HEK293 (cell line): ENCODE data around the gene IMPDH1.
A peak's percentile ranks its signal among the peaks of the same experiment; 100 is the strongest.

Experiments
- CTCF ChIA-PET: fragments of 350-600 bp; formaldehyde crosslinking; extraction: SDS; loops from one replicate; lab custom pipeline; 2021; ENCODE audit warnings: antibody characterized with exemption; lab: Yijun Ruan, JAX
- POLR2A ChIA-PET: fragments of 300-600 bp; formaldehyde crosslinking; extraction: SDS; loops from one replicate; lab custom pipeline; 2020; ENCODE audit warnings: antibody characterized with exemption, inconsistent platforms; lab: Yijun Ruan, JAX
- H3K27ac ChIP-seq: fragments of 200-500 bp; sonication (Bioruptor generic); 2 replicates; pipeline ENCODE4 v1.5.1; 2014; ENCODE audit warnings: low read depth, low read length, control low read depth, inconsistent platforms; ENCODE audit errors: extremely low read depth
- H3K36me3 ChIP-seq, 2 experiments: fragments of 200-500 bp in 1 of 2; sonication (Bioruptor generic) in 1 of 2; 1 replicate in 1 of 2; 2 replicates in 1 of 2; pipeline ENCODE4 v1.5.1; 2014 to 2017; ENCODE audit warnings: inconsistent platforms in 2 of 2, low read length in 2 of 2; ENCODE audit not compliant: control insufficient read depth in 2 of 2, insufficient read depth in 1 of 2
- H3K4me1 ChIP-seq: fragments of 200-500 bp; sonication (Bioruptor generic); 2 replicates; pipeline ENCODE4 v1.5.1; 2014; ENCODE audit warnings: mild to moderate bottlenecking, low read length, inconsistent platforms; ENCODE audit not compliant: control insufficient read depth, insufficient read depth
- H3K4me3 ChIP-seq: 2 replicates; pipeline ENCODE4 v1.5.1; 2011; ENCODE audit warnings: low read depth, mild to moderate bottlenecking, control low read depth, low read length, moderate library complexity
- H3K9me3 ChIP-seq: fragments of 200-500 bp; sonication (Bioruptor generic); 2 replicates; pipeline ENCODE4 v1.5.1; 2014; ENCODE audit warnings: low read depth, low read length, inconsistent platforms; ENCODE audit not compliant: control insufficient read depth, insufficient read depth
- HIC1 ChIP-seq: fragments of 450-650 bp; formaldehyde crosslinking; IDR thresholded peaks from 2 replicates; pipeline ENCODE4 v1.5.1; 2016; ENCODE audit warnings: missing biosample characterization, missing genetic modification characterization
- MEIS1 ChIP-seq: sonication (generic); formaldehyde crosslinking; IDR thresholded peaks from 2 replicates; pipeline ENCODE4 v1.8.1; 2022; ENCODE audit warnings: missing genetic modification reagents, mild to moderate bottlenecking, borderline replicate concordance
- OSR2 ChIP-seq: fragments of 450-650 bp; formaldehyde crosslinking; IDR thresholded peaks from 2 replicates; pipeline ENCODE4 v1.5.1; 2016; ENCODE audit warnings: missing biosample characterization, missing genetic modification characterization
- PRDM1 ChIP-seq: fragments of 450-650 bp; formaldehyde crosslinking; IDR thresholded peaks from 2 replicates; pipeline ENCODE4; 2016; ENCODE audit warnings: missing biosample characterization, missing genetic modification characterization
- REPIN1 ChIP-seq: fragments of 450-650 bp; formaldehyde crosslinking; IDR thresholded peaks from 2 replicates; pipeline ENCODE4 v1.5.1; 2017; ENCODE audit warnings: missing biosample characterization, missing genetic modification characterization, low read depth
- REST ChIP-seq: fragments of 450-650 bp; formaldehyde crosslinking; IDR thresholded peaks from 2 replicates; pipeline ENCODE4 v1.5.1; 2016; ENCODE audit warnings: missing biosample characterization, missing genetic modification characterization
- SCRT2 ChIP-seq: fragments of 450-650 bp; formaldehyde crosslinking; IDR thresholded peaks from 2 replicates; pipeline ENCODE4 v1.5.1; 2016; ENCODE audit warnings: missing biosample characterization, missing genetic modification characterization
- ZBTB44 ChIP-seq: fragments of 450-650 bp; IDR thresholded peaks from 2 replicates; pipeline ENCODE4 v1.5.1; 2018; ENCODE audit warnings: missing biosample characterization, mild to moderate bottlenecking, missing genetic modification characterization
- ZNF148 ChIP-seq: fragments of 450-650 bp; formaldehyde crosslinking; IDR thresholded peaks from 2 replicates; pipeline ENCODE4 v1.5.0; 2017; ENCODE audit warnings: missing biosample characterization, missing genetic modification characterization, borderline replicate concordance
- ZNF214 ChIP-seq: fragments of 450-650 bp; formaldehyde crosslinking; IDR thresholded peaks from 2 replicates; pipeline ENCODE4 v1.5.1; 2017; ENCODE audit warnings: missing biosample characterization, mild to moderate bottlenecking, missing genetic modification characterization, borderline replicate concordance
- ZNF223 ChIP-seq: fragments of 450-650 bp; formaldehyde crosslinking; IDR thresholded peaks from 2 replicates; pipeline ENCODE4 v1.5.1; 2016; ENCODE audit warnings: missing biosample characterization, missing genetic modification characterization
- ZNF404 ChIP-seq: fragments of 450-650 bp; formaldehyde crosslinking; IDR thresholded peaks from 2 replicates; pipeline ENCODE4 v1.5.1; 2017; ENCODE audit warnings: missing biosample characterization, missing genetic modification characterization
- ZNF513 ChIP-seq: fragments of 450-650 bp; IDR thresholded peaks from 2 replicates; pipeline ENCODE4 v1.5.1; 2018; ENCODE audit warnings: missing biosample characterization, missing genetic modification characterization
- ZNF548 ChIP-seq: fragments of 450-650 bp; formaldehyde crosslinking; IDR thresholded peaks from 2 replicates; pipeline ENCODE4 v1.5.1; 2016; ENCODE audit warnings: missing biosample characterization, missing genetic modification characterization
- ZNF571 ChIP-seq: fragments of 450-650 bp; formaldehyde crosslinking; IDR thresholded peaks from 2 replicates; pipeline ENCODE4 v1.5.0; 2017; ENCODE audit warnings: missing biosample characterization, missing genetic modification characterization
- ZNF580 ChIP-seq: fragments of 450-650 bp; formaldehyde crosslinking; IDR thresholded peaks from 2 replicates; pipeline ENCODE4 v1.5.1; 2016; ENCODE audit warnings: missing biosample characterization, missing genetic modification characterization
- ZNF585B ChIP-seq: fragments of 450-650 bp; formaldehyde crosslinking; IDR thresholded peaks from 2 replicates; pipeline ENCODE4 v1.5.1; 2016; ENCODE audit warnings: missing biosample characterization, missing genetic modification characterization
- ZNF623 ChIP-seq: fragments of 450-650 bp; formaldehyde crosslinking; IDR thresholded peaks from 2 replicates; pipeline ENCODE4 v1.5.1; 2016; ENCODE audit warnings: missing biosample characterization, missing genetic modification characterization
- ZNF837 ChIP-seq: fragments of 450-650 bp; formaldehyde crosslinking; IDR thresholded peaks from 2 replicates; pipeline ENCODE4 v1.5.1; 2016; ENCODE audit warnings: missing biosample characterization, missing genetic modification characterization

The IMPDH1 gene

GRCh38 chr7:128443831-128444600, 34.2 kb upstream of the IMPDH1 start:
- Histone ChIP-seq H3K36me3 (no peaks in the 10 kb centered on the region), H3K27ac (no peak overlapping the region), H3K9me3 (no peaks in the 10 kb centered on the region), H3K4me3 (no peak overlapping the region), H3K4me1 (no peaks in the 10 kb centered on the region)
- no peak for TF ChIP-seq ZNF623 (tag by site-specific recombination)
- no peak for TF ChIP-seq MEIS1 (CRISPR knock-in tag)
- TF ChIP-seq SCRT2 (tag by site-specific recombination) = 0 out of 2 replicates have a peak, but pooled peaks have one; percentile 35
- TF ChIP-seq ZNF513 = no peak
- POLR2A ChIA-PET = interaction anchor here (0.7 to 1.8 kb wide), 2 partner anchors 9 to 11 kb away, joined by 5 to 8 read pairs; partner anchors contain the start of gene HILPDA
- CTCF ChIA-PET = interaction anchor here (0.6 to 2.5 kb wide), 6 partner anchors 16 to 644 kb away, joined by 3 to 21 read pairs (median 7); no protein-coding TSS in a partner anchor

- H3K9me3 ChIP-seq = no peaks in the 10 kb centered on the region
- ChIA-PET CTCF (interaction anchor here (0.9 to 3.4 kb wide), 2 partner anchors 16 to 17 kb away, joined by 3 to 27 read pairs; no protein-coding TSS in a partner anchor), POLR2A (no interaction called here)
- no peaks in the 10 kb centered on the region for H3K36me3 ChIP-seq
- no peak overlapping the region for H3K4me3 ChIP-seq
- H3K27ac ChIP-seq = no peak overlapping the region
- H3K4me1 ChIP-seq = no peaks in the 10 kb centered on the region
- TF ChIP-seq ZNF623 (tag by site-specific recombination) (no peak), OSR2 (tag by site-specific recombination) (no peak), ZNF513 (no peak), ZNF223 (tag by site-specific recombination) (no peak), ZNF548 (tag by site-specific recombination) (no peak), REST (tag by site-specific recombination) (no peak), ZBTB44 (tag by site-specific recombination) (no peak), ZNF571 (no peak), ZNF580 (no peak), ZNF585B (tag by site-specific recombination) (no peak), REPIN1 (tag by site-specific recombination) (no peak), ZNF837 (tag by site-specific recombination) (no peak), ZNF214 (no peak), HIC1 (tag by site-specific recombination) (no peak), ZNF404 (tag by site-specific recombination) (no peak), ZNF148 (tag by site-specific recombination) (no peak), PRDM1 (tag by site-specific recombination) (no peak)
Measured at GRCh38 chr7:128442356-128442755, 32.6 kb upstream of the IMPDH1 start.
